ENCODE measurements around the gene GPR156.

GRCh38 chr3:120177707-120178306 lies 107.2 kb downstream of the GPR156 start:
- TF ChIP-seq, protein P1, sequence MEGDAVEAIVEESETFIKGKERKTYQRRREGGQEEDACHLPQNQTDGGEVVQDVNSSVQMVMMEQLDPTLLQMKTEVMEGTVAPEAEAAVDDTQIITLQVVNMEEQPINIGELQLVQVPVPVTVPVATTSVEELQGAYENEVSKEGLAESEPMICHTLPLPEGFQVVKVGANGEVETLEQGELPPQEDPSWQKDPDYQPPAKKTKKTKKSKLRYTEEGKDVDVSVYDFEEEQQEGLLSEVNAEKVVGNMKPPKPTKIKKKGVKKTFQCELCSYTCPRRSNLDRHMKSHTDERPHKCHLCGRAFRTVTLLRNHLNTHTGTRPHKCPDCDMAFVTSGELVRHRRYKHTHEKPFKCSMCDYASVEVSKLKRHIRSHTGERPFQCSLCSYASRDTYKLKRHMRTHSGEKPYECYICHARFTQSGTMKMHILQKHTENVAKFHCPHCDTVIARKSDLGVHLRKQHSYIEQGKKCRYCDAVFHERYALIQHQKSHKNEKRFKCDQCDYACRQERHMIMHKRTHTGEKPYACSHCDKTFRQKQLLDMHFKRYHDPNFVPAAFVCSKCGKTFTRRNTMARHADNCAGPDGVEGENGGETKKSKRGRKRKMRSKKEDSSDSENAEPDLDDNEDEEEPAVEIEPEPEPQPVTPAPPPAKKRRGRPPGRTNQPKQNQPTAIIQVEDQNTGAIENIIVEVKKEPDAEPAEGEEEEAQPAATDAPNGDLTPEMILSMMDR (IDR thresholded peaks at IDR 0.05), result no peak
- TF ChIP-seq POLR2A (IDR thresholded peaks at IDR 0.05), result no peak

Measured in breast epithelium (tissue), 3 donors.